ENCODE results near the gene DMP1.

DMP1 gene

GRCh38 chr4:87649980-87650379 lies at the start of gene DMP1:
Gene DMP1, plus strand, starts transcription at chr4:87650280. Its CDS starts 6,213 bp downstream, at chr4:87656493.
- DNase-seq = no peak

GRCh38 chr4:87601361-87601760 lies 48.7 kb upstream of the DMP1 start:
- DNase-seq = no peak

GRCh38 chr4:87608229-87608628 lies 41.9 kb upstream of the DMP1 start, which contains the start of gene DSPP:
Gene DSPP, plus strand, starts transcription at chr4:87608529. Its CDS starts 2,380 bp downstream, at chr4:87610909.
- DNase-seq = no peak

GRCh38 chr4:87614292-87614890 lies 35.7 kb upstream of the DMP1 start:
- DNase-seq = no peak

- DNase-seq = no peak
Observed at GRCh38 chr4:87616268-87616667, 33.8 kb upstream of the DMP1 start.

GRCh38 chr4:87620086-87620485 lies 30.0 kb upstream of the DMP1 start:
- DNase-seq = no peak

GRCh38 chr4:87620491-87620890 lies 29.6 kb upstream of the DMP1 start:
- no peak for DNase-seq

- DNase-seq = no peak
Observed at GRCh38 chr4:87622303-87622702, 27.8 kb upstream of the DMP1 start.

- no peak for DNase-seq
Observed at GRCh38 chr4:87624698-87625097, 25.4 kb upstream of the DMP1 start.

GRCh38 chr4:87631668-87632067 lies 18.4 kb upstream of the DMP1 start:
- DNase-seq = no peak

- DNase-seq = no peak
Observed at GRCh38 chr4:87632469-87632868, 17.6 kb upstream of the DMP1 start.

- DNase-seq = peak; percentile 56
Observed at GRCh38 chr4:87633243-87633642, 16.8 kb upstream of the DMP1 start.

- DNase-seq = no peak
Observed at GRCh38 chr4:87644286-87644685, 5.8 kb upstream of the DMP1 start.

- DNase-seq = no peak
Observed at GRCh38 chr4:87650938-87651337, 858 bp downstream of the DMP1 start.

GRCh38 chr4:87651941-87652340 lies 1.9 kb downstream of the DMP1 start:
- DNase-seq = no peak

GRCh38 chr4:87654487-87655044 lies 4.5 kb downstream of the DMP1 start:
- no peak for DNase-seq

- no peak for DNase-seq
Observed at GRCh38 chr4:87657525-87657924, 7.4 kb downstream of the DMP1 start.

- DNase-seq = no peak
Observed at GRCh38 chr4:87659247-87659931, 9.3 kb downstream of the DMP1 start.

GRCh38 chr4:87662871-87663270 lies 12.8 kb downstream of the DMP1 start:
- no peak for DNase-seq

GRCh38 chr4:87669373-87669772 lies 19.3 kb downstream of the DMP1 start:
- no peak for DNase-seq

- DNase-seq = no peak
Observed at GRCh38 chr4:87677731-87678130, 27.7 kb downstream of the DMP1 start.

GRCh38 chr4:87679449-87680169 lies 29.5 kb downstream of the DMP1 start:
- peak; percentile 33 for DNase-seq

GRCh38 chr4:87680271-87680670 lies 30.2 kb downstream of the DMP1 start:
- DNase-seq = no peak

- no peak for DNase-seq
Observed at GRCh38 chr4:87688316-87688715, 38.2 kb downstream of the DMP1 start.

All from COR-L47 (cell line).